ENCODE measurements around the gene SERPINB1. TPM values are rescaled to one million over a fixed set of nuclear protein-coding genes. Genes with fewer than 3 reads are reported as not detected.

SERPINB1 gene
- total and polyA plus RNA-seq, 9 of the 15 experiments (the other 6 are each of a cell fraction or from before 2014, with no cell fraction given) = 33.9 to 108 (median 63.8) TPM

DNA sequence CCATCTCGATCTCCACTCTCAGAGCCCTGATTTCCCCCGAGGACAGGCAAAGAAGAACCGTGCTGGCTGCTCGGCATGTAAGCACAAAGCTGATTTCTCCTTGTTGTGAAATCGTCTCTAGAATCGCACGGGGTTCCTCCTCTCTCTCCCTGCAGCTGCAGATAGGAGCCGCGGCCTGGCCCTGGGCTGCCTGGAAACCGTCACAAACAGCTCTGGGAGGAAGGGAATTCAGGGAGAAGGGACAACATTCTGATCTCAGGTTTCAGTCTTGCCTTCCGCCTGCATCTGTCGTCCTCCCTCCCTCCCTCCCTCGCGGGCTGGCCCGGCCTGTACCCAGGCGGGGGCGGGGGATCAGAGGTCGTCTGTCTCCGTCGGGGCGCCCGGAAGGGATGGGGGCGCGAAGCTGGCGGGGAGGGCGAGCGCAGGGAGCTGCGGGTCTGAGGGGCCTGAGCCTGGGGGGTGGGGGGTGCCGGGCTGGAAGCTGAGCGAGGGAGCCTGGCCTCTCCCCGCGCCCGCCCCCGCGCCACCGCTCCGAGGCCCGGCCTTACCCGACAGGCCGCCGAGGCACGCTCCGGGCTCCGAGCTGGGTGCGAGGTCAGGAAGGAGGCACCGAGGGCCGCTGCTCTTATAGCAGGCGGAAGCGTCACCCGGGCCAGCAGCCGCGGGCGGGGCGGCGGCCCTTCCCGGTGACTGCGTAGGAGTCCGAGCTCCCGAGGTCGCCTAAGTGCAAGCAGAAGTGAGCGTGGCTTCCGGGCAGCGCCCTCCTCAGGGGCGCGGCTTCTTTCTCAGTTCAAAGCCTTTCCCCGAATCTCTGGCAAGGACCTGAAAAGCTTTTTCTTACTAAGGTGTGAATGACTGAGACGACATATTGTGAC, at the start of gene SERPINB1 (continued):
- TF ChIP-seq ILK (tag; IDR thresholded peaks at IDR 0.05; ENCODE audit: borderline replicate concordance, low read depth) (no peak), PURB (CRISPR knock-in tag; IDR thresholded peaks at IDR 0.05; ENCODE audit: low read depth) (no peak), ZNF175 (CRISPR knock-in tag; IDR thresholded peaks at IDR 0.05; ENCODE audit: low read depth) (peak; percentile 92), JUN (IDR thresholded peaks at IDR 0.05; ENCODE audit: borderline replicate concordance, low read depth, low read length) (peak; percentile 71; the same call in 1 of the 2 replicates), JUN (CRISPR knock-in tag; IDR thresholded peaks at IDR 0.05; ENCODE audit: borderline replicate concordance) (peak; percentile 28; the same call in 1 of the 2 replicates), ZNF282 (CRISPR knock-in tag; IDR thresholded peaks at IDR 0.05) (no peak), ZFX (CRISPR knock-in tag; IDR thresholded peaks at IDR 0.05) (peak; percentile 97), CBX1 (IDR thresholded peaks at IDR 0.05; ENCODE audit: low read depth) (peak; percentile 87), RFX1 (IDR thresholded peaks at IDR 0.05) (peak; percentile 47), SRF (CRISPR knock-in tag; IDR thresholded peaks at IDR 0.05) (peak in 1 of 2 experiments; percentile 77; a peak in 2 of 4 replicates), MTA1 (IDR thresholded peaks at IDR 0.05; ENCODE audit: borderline replicate concordance) (no peak; the same call in 1 of the 2 replicates), MEIS2 (IDR thresholded peaks at IDR 0.05; ENCODE audit: partially characterized antibody) (peak; percentile 67), NEUROD1 (IDR thresholded peaks at IDR 0.05; ENCODE audit: borderline replicate concordance, low read depth, low read length, partially characterized antibody) (peak; percentile 71), NR1H2 (CRISPR knock-in tag; IDR thresholded peaks at IDR 0.05) (peak; percentile 31; the same call in 1 of the 2 replicates), SMARCC2 (IDR thresholded peaks at IDR 0.05; ENCODE audit: low read depth) (peak; percentile 86)
- TF ChIP-seq, protein P1, sequence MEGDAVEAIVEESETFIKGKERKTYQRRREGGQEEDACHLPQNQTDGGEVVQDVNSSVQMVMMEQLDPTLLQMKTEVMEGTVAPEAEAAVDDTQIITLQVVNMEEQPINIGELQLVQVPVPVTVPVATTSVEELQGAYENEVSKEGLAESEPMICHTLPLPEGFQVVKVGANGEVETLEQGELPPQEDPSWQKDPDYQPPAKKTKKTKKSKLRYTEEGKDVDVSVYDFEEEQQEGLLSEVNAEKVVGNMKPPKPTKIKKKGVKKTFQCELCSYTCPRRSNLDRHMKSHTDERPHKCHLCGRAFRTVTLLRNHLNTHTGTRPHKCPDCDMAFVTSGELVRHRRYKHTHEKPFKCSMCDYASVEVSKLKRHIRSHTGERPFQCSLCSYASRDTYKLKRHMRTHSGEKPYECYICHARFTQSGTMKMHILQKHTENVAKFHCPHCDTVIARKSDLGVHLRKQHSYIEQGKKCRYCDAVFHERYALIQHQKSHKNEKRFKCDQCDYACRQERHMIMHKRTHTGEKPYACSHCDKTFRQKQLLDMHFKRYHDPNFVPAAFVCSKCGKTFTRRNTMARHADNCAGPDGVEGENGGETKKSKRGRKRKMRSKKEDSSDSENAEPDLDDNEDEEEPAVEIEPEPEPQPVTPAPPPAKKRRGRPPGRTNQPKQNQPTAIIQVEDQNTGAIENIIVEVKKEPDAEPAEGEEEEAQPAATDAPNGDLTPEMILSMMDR (IDR thresholded peaks at IDR 0.05 in 2 of 3, conservative IDR thresholded peaks at IDR 0.05 in 1 of 3; ENCODE audit: insufficient read depth in 2 of 3, low read depth in 1 of 3, low read length in 3 of 3) = peak; percentile 30 to 39 (median 33); a peak in 5 of 6 replicates
- TF ChIP-seq, protein P2, sequence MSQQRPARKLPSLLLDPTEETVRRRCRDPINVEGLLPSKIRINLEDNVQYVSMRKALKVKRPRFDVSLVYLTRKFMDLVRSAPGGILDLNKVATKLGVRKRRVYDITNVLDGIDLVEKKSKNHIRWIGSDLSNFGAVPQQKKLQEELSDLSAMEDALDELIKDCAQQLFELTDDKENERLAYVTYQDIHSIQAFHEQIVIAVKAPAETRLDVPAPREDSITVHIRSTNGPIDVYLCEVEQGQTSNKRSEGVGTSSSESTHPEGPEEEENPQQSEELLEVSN (IDR thresholded peaks at IDR 0.05; ENCODE audit: borderline replicate concordance in 1 of 2, extremely low read depth in 1 of 2, insufficient read depth in 1 of 2, insufficient read length in 1 of 2, low read depth in 1 of 2, low read length in 1 of 2, poor library complexity in 1 of 2, severe bottlenecking in 1 of 2) = peak; percentile 83 to 98
- TF ChIP-seq, protein P3, sequence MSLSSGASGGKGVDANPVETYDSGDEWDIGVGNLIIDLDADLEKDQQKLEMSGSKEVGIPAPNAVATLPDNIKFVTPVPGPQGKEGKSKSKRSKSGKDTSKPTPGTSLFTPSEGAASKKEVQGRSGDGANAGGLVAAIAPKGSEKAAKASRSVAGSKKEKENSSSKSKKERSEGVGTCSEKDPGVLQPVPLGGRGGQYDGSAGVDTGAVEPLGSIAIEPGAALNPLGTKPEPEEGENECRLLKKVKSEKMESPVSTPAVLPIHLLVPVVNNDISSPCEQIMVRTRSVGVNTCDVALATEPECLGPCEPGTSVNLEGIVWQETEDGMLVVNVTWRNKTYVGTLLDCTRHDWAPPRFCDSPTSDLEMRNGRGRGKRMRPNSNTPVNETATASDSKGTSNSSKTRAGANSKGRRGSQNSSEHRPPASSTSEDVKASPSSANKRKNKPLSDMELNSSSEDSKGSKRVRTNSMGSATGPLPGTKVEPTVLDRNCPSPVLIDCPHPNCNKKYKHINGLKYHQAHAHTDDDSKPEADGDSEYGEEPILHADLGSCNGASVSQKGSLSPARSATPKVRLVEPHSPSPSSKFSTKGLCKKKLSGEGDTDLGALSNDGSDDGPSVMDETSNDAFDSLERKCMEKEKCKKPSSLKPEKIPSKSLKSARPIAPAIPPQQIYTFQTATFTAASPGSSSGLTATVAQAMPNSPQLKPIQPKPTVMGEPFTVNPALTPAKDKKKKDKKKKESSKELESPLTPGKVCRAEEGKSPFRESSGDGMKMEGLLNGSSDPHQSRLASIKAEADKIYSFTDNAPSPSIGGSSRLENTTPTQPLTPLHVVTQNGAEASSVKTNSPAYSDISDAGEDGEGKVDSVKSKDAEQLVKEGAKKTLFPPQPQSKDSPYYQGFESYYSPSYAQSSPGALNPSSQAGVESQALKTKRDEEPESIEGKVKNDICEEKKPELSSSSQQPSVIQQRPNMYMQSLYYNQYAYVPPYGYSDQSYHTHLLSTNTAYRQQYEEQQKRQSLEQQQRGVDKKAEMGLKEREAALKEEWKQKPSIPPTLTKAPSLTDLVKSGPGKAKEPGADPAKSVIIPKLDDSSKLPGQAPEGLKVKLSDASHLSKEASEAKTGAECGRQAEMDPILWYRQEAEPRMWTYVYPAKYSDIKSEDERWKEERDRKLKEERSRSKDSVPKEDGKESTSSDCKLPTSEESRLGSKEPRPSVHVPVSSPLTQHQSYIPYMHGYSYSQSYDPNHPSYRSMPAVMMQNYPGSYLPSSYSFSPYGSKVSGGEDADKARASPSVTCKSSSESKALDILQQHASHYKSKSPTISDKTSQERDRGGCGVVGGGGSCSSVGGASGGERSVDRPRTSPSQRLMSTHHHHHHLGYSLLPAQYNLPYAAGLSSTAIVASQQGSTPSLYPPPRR (CRISPR knock-in tag; IDR thresholded peaks at IDR 0.05; ENCODE audit: borderline replicate concordance) = peak; percentile 76; the same call in 1 of the 2 replicates
